ENCODE measurements around the gene ADGRG3.
A peak's percentile ranks its signal among the peaks of the same experiment; 100 is the strongest.

Gene ADGRG3

DNA sequence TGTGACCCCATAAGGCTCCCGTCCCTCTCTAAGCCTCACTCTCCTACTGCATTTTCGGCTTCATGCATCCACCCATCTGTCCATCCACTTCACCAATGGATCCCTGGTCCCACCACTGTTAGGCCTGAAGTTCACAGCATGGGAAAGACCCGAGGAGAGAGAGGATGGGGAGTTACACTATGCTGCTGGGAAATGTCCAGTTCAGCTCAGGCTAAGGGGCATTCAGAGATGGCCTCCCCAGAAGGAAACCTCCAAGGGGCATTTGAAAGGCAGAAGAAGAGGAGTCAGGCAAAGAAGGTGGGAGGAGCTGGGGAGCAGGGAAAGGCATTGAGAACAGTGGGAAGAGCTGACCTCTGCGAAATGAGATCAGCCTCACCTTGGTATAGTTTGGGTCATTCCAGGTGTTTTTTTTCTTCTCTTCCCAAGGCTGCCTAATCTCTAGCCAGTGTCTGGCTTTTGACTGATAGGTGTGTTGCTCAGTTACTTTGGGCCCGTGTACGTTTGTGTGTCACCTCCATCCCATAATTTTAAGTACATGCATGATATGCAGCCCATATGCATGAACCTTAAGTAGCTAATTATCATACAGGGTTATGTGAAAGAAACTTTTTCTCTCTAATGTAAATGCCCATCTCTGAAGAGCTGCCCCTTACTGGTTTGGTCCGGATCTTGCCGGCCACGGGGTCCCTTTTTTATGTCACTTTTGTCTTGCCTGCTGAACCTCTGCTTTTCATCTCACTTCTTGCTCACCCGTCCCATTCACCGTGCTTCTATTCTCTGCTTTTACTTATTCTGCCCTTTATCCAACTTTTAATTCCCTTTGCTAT lies 14.9 kb downstream of the ADGRG3 start:
- DNase-seq: no peak

DNA sequence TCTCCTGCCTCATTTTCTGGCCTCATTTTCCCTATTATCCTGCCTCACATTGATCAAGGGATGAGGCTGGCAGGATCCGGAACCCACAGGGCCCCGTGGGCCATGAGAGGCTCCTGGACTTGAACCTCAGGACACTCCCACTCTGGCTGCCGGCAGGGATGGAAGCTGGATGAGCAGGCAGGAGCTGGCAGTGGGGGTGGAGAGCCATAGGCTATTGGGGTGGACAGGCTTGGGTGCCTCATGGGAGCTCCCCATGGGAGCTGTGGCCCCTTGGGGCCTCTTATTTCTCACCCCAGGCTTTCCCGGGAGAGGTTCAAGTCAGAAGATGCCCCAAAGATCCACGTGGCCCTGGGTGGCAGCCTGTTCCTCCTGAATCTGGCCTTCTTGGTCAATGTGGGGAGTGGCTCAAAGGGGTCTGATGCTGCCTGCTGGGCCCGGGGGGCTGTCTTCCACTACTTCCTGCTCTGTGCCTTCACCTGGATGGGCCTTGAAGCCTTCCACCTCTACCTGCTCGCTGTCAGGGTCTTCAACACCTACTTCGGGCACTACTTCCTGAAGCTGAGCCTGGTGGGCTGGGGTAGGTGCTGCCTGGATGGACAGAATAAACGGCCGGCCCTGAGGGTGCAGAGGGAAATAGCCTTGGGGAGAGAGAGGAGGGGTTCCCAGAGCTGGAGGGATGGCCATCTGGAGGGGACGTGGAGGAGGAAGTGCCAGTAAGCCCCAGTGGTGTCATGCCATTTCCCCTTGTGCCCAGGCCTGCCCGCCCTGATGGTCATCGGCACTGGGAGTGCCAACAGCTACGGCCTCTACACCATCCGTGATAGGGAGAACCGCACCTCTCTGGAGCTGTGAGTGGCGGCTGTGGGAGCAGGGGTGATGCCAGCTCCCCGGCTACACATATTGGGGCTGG lies 15.8 kb downstream of the ADGRG3 start:
- DNase-seq: no peak

- DNase-seq: no peak
Observed at GRCh38 chr16:57684626-57685358, 16.7 kb downstream of the ADGRG3 start.

GRCh38 chr16:57685633-57686032 lies 17.5 kb downstream of the ADGRG3 start:
- DNase-seq: no peak

GRCh38 chr16:57686577-57686976 lies 18.5 kb downstream of the ADGRG3 start:
- DNase-seq: no peak

- DNase-seq: no peak
Observed at GRCh38 chr16:57687363-57687929, 19.3 kb downstream of the ADGRG3 start.

GRCh38 chr16:57688487-57688986 lies 20.4 kb downstream of the ADGRG3 start:
- DNase-seq: no peak

GRCh38 chr16:57688987-57689761 lies 21.1 kb downstream of the ADGRG3 start:
- DNase-seq: no peak

DNA sequence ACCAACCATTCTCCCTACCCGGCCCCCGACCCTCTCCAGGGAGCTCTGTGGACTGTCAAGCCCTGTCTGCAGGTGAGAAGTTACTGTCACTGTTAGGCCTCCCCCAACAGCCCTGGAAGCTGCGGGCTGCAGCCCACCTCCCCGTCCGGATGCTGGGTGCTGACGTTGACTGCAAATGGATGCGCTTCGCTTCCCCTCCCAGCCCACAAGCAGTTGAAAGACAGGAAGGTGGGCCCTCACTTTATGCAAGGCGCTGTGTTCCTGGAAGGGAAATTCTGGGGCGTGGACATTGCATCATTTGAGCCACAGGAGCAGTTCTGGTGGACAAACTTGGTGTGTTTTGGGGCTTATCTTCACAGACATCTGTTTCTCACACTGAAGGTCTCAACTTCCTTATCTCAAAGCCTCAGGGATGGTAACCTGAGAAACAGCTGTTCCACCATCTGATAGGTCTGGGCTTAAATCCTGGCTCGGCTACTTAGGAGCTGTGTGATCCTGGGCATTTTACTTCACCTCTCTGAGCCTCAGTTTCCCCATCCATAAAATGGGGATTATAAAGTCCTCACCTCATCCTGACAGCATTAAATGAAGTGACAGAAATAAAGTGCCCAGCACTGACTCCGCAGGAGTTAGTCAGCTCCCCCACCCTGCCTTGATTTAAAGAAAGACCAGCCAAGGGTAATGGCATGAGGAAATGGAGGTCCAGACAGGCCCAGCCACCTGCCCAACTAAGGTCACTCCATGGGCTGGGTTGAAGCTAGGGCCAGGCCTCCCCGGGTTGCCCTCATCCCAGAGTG lies 21.9 kb downstream of the ADGRG3 start:
- DNase-seq: peak; percentile 46

DNA sequence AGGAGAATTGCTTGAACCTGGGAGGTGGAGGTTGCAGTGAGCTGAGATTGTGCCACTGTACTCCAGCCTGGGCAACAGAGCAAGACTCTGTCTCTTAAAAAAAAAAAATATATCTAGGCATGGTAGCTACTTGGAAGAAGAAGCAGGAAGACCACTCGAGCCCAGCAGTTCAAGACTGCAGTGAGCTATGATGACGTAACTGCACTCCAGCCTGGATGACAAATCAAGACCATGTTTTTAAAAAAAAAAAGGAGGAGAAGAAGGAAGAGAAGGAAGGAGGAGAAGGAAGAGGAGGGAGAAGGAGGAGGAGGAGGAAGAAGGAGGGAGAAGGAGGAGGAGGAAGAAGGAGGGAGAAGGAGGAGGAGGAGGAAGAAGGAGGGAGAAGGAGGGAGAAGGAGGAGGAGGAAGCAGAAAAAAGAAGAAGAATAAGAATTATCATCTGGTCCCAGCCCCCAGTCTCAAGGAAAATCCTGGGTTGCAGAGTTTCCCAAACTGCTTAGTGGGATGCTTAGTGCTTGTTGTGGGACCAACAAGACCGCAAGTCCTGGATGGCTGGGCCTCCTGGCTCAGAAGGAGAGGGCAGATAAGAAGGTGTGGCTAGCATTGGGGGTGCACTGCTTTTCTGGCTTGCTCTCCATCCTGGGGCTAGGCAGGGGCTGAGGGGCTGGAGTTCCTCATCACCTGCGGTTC lies 22.8 kb downstream of the ADGRG3 start:
- DNase-seq: no peak

GRCh38 chr16:57692636-57693035 lies 24.5 kb downstream of the ADGRG3 start:
- DNase-seq: no peak

GRCh38 chr16:57693550-57693949 lies 25.4 kb downstream of the ADGRG3 start:
- DNase-seq: no peak

DNA sequence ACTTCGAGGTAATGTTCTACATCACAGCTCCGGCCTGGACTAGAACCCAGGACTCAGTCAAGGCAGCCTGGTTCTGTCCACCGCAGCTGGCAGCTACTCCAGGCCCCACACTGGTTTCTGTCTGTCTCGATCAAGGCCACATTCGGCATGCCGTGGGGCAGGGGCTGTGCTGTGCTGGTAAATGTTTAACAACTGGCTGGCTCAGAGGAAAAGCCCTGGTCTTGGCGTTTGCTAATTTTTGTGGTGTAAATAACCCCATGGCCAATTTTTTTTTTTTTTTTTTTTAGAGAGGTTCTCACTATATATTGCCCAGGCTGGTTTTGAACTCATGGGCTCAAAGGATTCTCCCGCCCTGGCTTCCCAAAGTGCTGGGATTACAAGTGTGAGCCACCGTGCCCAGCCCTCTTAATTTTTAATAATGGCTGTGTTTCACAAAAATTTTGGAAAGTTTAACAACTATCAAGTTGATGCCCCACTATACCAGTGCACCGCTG lies 26.2 kb downstream of the ADGRG3 start:
- DNase-seq: no peak

DNA sequence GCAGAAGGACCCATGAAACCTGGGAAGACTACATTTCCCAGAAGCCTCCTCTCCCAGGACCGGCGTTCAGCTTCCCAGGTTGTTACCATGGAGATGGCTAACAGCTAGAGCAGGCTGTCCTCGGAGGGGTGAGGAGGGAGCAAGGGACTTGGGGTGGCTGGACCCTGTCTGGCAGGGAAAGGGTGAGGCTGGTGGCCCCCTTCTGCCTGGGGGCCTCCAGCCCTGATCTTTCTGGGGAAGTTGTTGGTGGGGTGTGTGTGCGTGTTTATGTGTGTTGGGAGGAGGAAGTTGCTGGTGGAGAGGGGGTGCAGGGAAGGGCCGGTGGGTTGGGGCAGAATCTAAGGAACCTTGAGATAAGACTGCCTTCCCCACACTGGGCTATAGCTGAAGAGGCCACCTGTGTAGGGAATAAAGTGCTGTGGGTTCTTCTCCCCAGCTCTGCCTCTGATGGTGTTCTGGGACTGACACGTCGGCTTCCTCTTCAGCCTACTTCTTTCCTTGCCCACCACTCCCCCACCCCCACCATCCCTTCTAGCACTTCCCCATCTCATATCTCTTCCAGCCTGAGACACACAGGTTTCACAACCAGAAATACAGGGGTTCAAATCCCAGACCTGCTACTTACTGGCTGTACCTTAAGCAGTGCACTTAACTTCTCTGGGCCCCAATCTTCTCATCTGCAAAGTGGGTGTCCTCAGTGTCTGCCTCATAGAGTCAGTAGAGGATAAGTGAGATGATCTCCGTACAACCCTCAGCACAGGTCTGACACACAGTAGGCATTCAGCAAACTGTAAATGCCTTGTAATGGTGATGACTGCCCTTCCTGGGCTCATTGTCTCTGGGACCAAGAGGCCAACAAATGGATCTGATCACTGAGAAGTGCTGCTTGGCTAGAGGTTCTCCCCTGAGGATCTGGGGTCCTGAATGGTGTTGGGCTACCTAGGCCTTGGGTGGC lies 26.9 kb downstream of the ADGRG3 start, which contains the start of gene DRC7:
Gene DRC7 (plus strand): TSS at position 82 of the 955 bp plus-strand sequence. CDS start 3,144 bp downstream, outside the sequence.
- peak; percentile 30 for DNase-seq

GRCh38 chr16:57695680-57696069 lies 27.6 kb downstream of the ADGRG3 start:
- DNase-seq: no peak

DNA sequence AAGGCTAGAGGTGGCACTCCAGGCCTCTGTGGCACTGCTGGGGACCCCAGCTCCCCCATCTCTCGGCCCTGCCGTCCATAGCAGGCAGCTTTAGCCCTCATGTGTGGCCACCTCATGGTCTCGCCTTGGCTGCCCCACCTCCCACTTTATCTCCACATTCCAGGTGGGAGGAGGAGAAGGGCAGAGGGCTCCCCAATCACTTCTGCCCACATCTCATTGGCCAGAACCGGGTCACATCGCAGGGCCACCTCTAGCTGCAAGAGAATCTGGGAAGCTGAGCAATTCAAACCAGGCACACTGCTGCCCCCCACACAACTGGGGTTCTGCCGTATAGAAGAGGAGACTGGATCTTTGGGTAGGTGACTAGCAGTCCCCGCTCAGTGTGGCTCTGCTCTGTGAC lies 28.1 kb downstream of the ADGRG3 start:
- DNase-seq: no peak

GRCh38 chr16:57697896-57698537 lies 29.9 kb downstream of the ADGRG3 start:
- no peak for DNase-seq

- DNase-seq: no peak
Observed at GRCh38 chr16:57698812-57699405, 30.8 kb downstream of the ADGRG3 start.

Data from CD4-positive, alpha-beta T cell treated with Interleukin-12 subunit alpha and Interleukin-12 subunit beta, for 1 hour (primary cell).